HepG2 (cell line): ENCODE measurements around the gene HDGFL2. TPM values are rescaled to one million over a fixed set of nuclear protein-coding genes. Genes with fewer than 3 reads are reported as not detected.

ENCODE experiments used
- ATAC-seq: fragments of 200-7000 bp; cut with Tn5 transposase; 3 replicates; pipeline ENCODE4 v1.9.1; 2020; ENCODE audit warnings: mild to moderate bottlenecking, moderate library complexity
- BruUV-seq: library from RNA; stranded (reverse); fragments of 400-500 nt; replicated peaks from 2 replicates; lab custom pipeline; 2021; lab: Mats Ljungman, UMichigan
- CTCF ChIA-PET: fragments of 300-600 bp; formaldehyde crosslinking; extraction: SDS; loops from one replicate; lab custom pipeline; 2021; ENCODE audit warnings: low total read pairs, inconsistent platforms, low intra/inter-chr PET ratio; lab: Yijun Ruan, JAX
- POLR2A ChIA-PET: fragments of 350-600 bp; sonication (Branson Sonifier 250); formaldehyde crosslinking; loops from one replicate; lab custom pipeline; 2020; ENCODE audit warnings: antibody characterized with exemption, inconsistent platforms; lab: Yijun Ruan, JAX
- DNase-seq: peaks from one replicate; pipeline ENCODE4 v3.0.0-alpha.2; 2015; ENCODE audit warnings: low spot score
- FAIRE-seq: peaks from 3 replicates; lab custom pipeline; 2011; peaks lifted over from hg19 to GRCh38; lab: Jason Lieb, UNC
- H2AFZ ChIP-seq: one replicate; pipeline ENCODE4 v1.6.1; 2011; ENCODE audit warnings: low read length, inconsistent platforms
- H3K27ac ChIP-seq: fragments of 300-600 bp; 3 replicates; pipeline ENCODE4 v1.8.0; 2011; ENCODE audit warnings: mixed run types, mild to moderate bottlenecking, mixed read lengths, low read length, inconsistent platforms; ENCODE audit not compliant: insufficient read depth; ENCODE audit errors: extremely low read length
- H3K27me3 ChIP-seq, 2 experiments: fragments of 200-600 bp in 1 of 2; 2 replicates in 1 of 2; 3 replicates in 1 of 2; pipeline versions ENCODE4 v1.6.0 to v1.8.0; 2011; ENCODE audit warnings: low read length in 2 of 2, mild to moderate bottlenecking in 2 of 2, moderate library complexity in 2 of 2, inconsistent platforms in 1 of 2; ENCODE audit not compliant: insufficient read depth in 2 of 2, control insufficient read depth in 1 of 2
- H3K36me3 ChIP-seq, 2 experiments: fragments of 200-600 bp in 1 of 2; replicated peaks in 1 of 2; 2 replicates in 1 of 2; 3 replicates in 1 of 2; pipeline versions ENCODE4 v1.5.1 to v1.8.0; 2011; ENCODE audit warnings: low read length in 2 of 2, inconsistent platforms in 1 of 2; ENCODE audit not compliant: insufficient read depth in 2 of 2, control insufficient read depth in 1 of 2
- H3K4me1 ChIP-seq: 2 replicates; pipeline ENCODE4 v1.5.1; 2012; ENCODE audit warnings: low read length, inconsistent platforms; ENCODE audit not compliant: insufficient read depth
- H3K4me2 ChIP-seq: 2 replicates; pipeline ENCODE4 v1.6.0; 2011; ENCODE audit warnings: low read depth, low read length, inconsistent platforms
- H3K4me3 ChIP-seq, 3 experiments: fragments of 200-600 bp in 1 of 3; sonication (generic), shearing (Covaris generic) in 1 of 3; replicated peaks in 1 of 3; 2 replicates each; pipeline ENCODE4 v1.5.1; 2011 to 2016; ENCODE audit warnings: low read length in 3 of 3, inconsistent platforms in 2 of 3, low read depth in 2 of 3, mild to moderate bottlenecking in 2 of 3, control low read depth in 1 of 3, mixed read lengths in 1 of 3; ENCODE audit not compliant: insufficient read depth in 1 of 3
- H3K79me2 ChIP-seq: one replicate; pipeline ENCODE4 v1.6.1; 2011; ENCODE audit warnings: low read length, inconsistent platforms; ENCODE audit not compliant: insufficient read depth
- H3K9ac ChIP-seq: 2 replicates; pipeline ENCODE4 v1.6.0; 2011; ENCODE audit warnings: mild to moderate bottlenecking, low read depth, low read length, inconsistent platforms; ENCODE audit not compliant: insufficient read depth
- H3K9me3 ChIP-seq: 2 replicates; pipeline ENCODE4 v1.5.1; 2012; ENCODE audit warnings: mild to moderate bottlenecking, low read length
- H4K20me1 ChIP-seq: 2 replicates; pipeline ENCODE4 v1.6.0; 2011; ENCODE audit warnings: inconsistent platforms, mild to moderate bottlenecking, low read length, moderate library complexity; ENCODE audit not compliant: insufficient read depth
- AGO2 ChIP-seq: fragments of 200-400 bp; formaldehyde crosslinking; optimal IDR thresholded peaks from 2 replicates; pipeline ENCODE3; 2017; ENCODE audit warnings: mild to moderate bottlenecking, low read depth, low read length, moderate library complexity
- ZNF230 ChIP-seq: sonication (generic); formaldehyde crosslinking; IDR thresholded peaks from 2 replicates; pipeline ENCODE4 v1.4.0; 2020; ENCODE audit warnings: mild to moderate bottlenecking, missing genetic modification reagents
- WGBS: methylation state at CpG from one replicate; pipeline ENCODE4 v1.1.6; 2017; ENCODE audit warnings: low lambda C conversion rate; 5-methylcytosine and 5-hydroxymethylcytosine counted together
- in situ Hi-C: cut with HindIII; loops from 2 replicates; pipeline ENCODE4 v1.10.0; 2017; ENCODE audit warnings: low pct_unique_long_range_greater_than_20kb; ENCODE audit not compliant: extremely low pct_ligation_motif_present
- intact Hi-C: fragments of 100-400 bp; cut with micrococcal nuclease; formaldehyde crosslinking; loops from one replicate; pipeline ENCODE4 v1.10.0; 2022; ENCODE audit not compliant: unreplicated experiment
- polyA plus RNA-seq, 8 experiments: library from polyadenylated mRNA; depleted of rRNA in 3 of 8; stranded (reverse) in 7 of 8; unstranded in 1 of 8; fragments of >200 nt; fragmentation: Illumina TruSeq in 4 of 8; extraction: Trizol in 4 of 8; gene quantifications; 2 replicates each; pipeline versions ENCODE4 v1.2.1 to v1.2.3, GENCODE V29; 2011 to 2016; ENCODE audit warnings: low read depth in 4 of 8, missing spikeins in 1 of 8, mixed read lengths in 1 of 8; ENCODE audit not compliant: insufficient read depth in 1 of 8
- total RNA-seq, 5 experiments: library from RNA; depleted of rRNA; stranded (reverse); fragments of >200 nt; fragmentation: Illumina TruSeq; extraction: Trizol; gene quantifications; 2 replicates each; pipeline ENCODE4 v1.2.3, GENCODE V29; 2016; ENCODE audit warnings: low read depth in 1 of 5
- TF ChIP-seq, protein P1 (sequence below): sonication (generic); formaldehyde crosslinking; IDR thresholded peaks from 2 replicates; pipeline ENCODE4 v1.4.0; 2020; ENCODE audit warnings: missing genetic modification reagents

Gene HDGFL2
- total and polyA plus RNA-seq, 2 of the 13 experiments (the other 11 are each of a cell fraction or from before 2014, with no cell fraction given), result 20.0 to 51.1 TPM

DNA sequence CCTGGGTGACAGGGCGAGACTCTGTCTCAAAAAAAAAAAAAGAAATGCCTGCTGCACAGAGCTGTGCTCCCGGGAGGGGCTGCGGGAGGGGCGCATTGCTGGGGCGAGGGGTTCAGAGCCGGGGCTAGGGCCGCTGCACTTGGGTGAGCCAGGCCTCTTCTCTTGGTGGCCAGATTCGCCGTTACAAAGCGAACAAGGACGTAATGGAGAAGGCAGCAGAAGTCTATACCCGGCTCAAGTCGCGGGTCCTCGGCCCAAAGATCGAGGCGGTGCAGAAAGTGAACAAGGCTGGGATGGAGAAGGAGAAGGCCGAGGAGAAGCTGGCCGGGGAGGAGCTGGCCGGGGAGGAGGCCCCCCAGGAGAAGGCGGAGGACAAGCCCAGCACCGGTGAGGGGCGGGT is 27.2 kb downstream of the HDGFL2 start:
- CTCF ChIA-PET, result no interaction called here

DNA sequence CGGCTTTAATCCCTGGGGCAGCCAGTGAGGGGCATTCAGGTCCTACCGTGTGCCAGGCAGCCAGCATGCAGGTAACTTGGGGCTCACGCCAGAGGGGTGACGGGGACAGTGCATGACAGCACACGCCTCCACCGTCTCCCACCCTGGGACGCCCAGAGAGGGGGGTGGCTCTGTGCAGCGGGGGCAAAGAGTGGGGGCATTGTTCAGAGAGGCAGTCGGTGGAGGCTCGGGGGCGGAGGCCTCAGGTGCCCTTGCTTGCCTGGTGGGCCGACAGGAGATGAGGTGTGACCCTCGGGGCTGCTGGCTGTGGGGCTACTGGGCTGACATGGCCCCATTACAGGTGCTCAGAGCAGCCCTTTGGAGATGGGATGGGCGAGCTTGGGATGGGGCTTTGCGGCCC is 27.8 kb downstream of the HDGFL2 start:
- H3K79me2 ChIP-seq, result no peaks in the 10 kb centered on the region
- BruUV-seq, result no TSS peak
- no peak overlapping the region for H2AFZ ChIP-seq
- intact Hi-C loops (no loop called here), in situ Hi-C loops (no loop called here)
- H3K4me3 ChIP-seq, result no peak overlapping the region
- H3K4me1 ChIP-seq, result no peaks in the 10 kb centered on the region
- H4K20me1 ChIP-seq, result no peaks in the 10 kb centered on the region
- H3K27ac ChIP-seq, result no peak overlapping the region
- CTCF ChIA-PET, result no interaction called here
- no peaks in the 10 kb centered on the region for H3K9me3 ChIP-seq
- no peaks in the 10 kb centered on the region for H3K27me3 ChIP-seq
- POLR2A ChIA-PET, result no interaction called here
- ATAC-seq, result no peak
- H3K9ac ChIP-seq, result no peak overlapping the region
- no peak overlapping the region for H3K4me2 ChIP-seq
- no peak for DNase-seq
- H3K36me3 ChIP-seq, result peaks cover 17 to 44% of the 10 kb centered on the region in 2 experiments; a peak in 4 of 5 replicates
- no peak for FAIRE-seq
- WGBS, result 98% methylated on average over 14 of the region's 15 CpGs
- TF ChIP-seq AGO2, result peak; percentile 28
- TF ChIP-seq, protein P1, sequence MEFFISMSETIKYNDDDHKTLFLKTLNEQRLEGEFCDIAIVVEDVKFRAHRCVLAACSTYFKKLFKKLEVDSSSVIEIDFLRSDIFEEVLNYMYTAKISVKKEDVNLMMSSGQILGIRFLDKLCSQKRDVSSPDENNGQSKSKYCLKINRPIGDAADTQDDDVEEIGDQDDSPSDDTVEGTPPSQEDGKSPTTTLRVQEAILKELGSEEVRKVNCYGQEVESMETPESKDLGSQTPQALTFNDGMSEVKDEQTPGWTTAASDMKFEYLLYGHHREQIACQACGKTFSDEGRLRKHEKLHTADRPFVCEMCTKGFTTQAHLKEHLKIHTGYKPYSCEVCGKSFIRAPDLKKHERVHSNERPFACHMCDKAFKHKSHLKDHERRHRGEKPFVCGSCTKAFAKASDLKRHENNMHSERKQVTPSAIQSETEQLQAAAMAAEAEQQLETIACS (CRISPR knock-in tag), result no peak

More for the DNA sequence above, 27.2 kb downstream of the HDGFL2 start:
- POLR2A ChIA-PET, result interaction anchor here (1.4 kb wide), 1 partner anchor 19 kb away, joined by 3 read pairs; the partner anchor contains the start of gene PLIN4
- no peak for DNase-seq
- H3K9me3 ChIP-seq, result no peaks in the 10 kb centered on the region
- H3K4me2 ChIP-seq, result no peak overlapping the region
- FAIRE-seq, result no peak
- H3K27ac ChIP-seq, result no peak overlapping the region
- no peaks in the 10 kb centered on the region for H3K79me2 ChIP-seq
- H3K9ac ChIP-seq, result no peak overlapping the region
- 98% methylated on average over 23 of the region's 23 CpGs for WGBS
- no peaks in the 10 kb centered on the region for H4K20me1 ChIP-seq
- no peak overlapping the region for H3K4me3 ChIP-seq
- no TSS peak for BruUV-seq
- H3K4me1 ChIP-seq, result no peaks in the 10 kb centered on the region
- peaks cover 17 to 47% of the 10 kb centered on the region in 2 experiments; a peak in 4 of 5 replicates for H3K36me3 ChIP-seq
- no peak for ATAC-seq
- in situ Hi-C loops (no loop called here), intact Hi-C loops (no loop called here)
- H2AFZ ChIP-seq, result no peak overlapping the region
- H3K27me3 ChIP-seq, result no peaks in the 10 kb centered on the region
- no peak for TF ChIP-seq ZNF230 (CRISPR knock-in tag)
- TF ChIP-seq, all 625 proteins: peak for 0
